Liver (tissue), 3 donors: ENCODE data around the gene MT1E.

Experiments
- CTCF ChIP-seq: fragments of 150-350 bp; IDR thresholded peaks from 2 replicates; pipeline ENCODE4 v1.5.1; 2017; ENCODE audit warnings: improper control_type of control experiment, low read depth, low read length; ENCODE audit not compliant: missing input control
- GABPA ChIP-seq, 2 donors: IDR thresholded peaks in 1 of 2; conservative IDR thresholded peaks in 1 of 2; 2 replicates each; pipeline ENCODE4 v1.6.1; 2016; ENCODE audit warnings: antibody characterized with exemption in 2 of 2, mild to moderate bottlenecking in 1 of 2, moderate library complexity in 1 of 2
- TAF1 ChIP-seq: conservative IDR thresholded peaks from 2 replicates; pipeline ENCODE4 v1.6.1; 2016; ENCODE audit warnings: antibody characterized with exemption, mild to moderate bottlenecking
- TF ChIP-seq, protein P1 (sequence below): IDR thresholded peaks from 2 replicates; pipeline ENCODE4 v1.6.1; 2016; ENCODE audit warnings: antibody characterized with exemption, mild to moderate bottlenecking
- donor health status: healthy.
- donor health status: healthy.

DNA sequence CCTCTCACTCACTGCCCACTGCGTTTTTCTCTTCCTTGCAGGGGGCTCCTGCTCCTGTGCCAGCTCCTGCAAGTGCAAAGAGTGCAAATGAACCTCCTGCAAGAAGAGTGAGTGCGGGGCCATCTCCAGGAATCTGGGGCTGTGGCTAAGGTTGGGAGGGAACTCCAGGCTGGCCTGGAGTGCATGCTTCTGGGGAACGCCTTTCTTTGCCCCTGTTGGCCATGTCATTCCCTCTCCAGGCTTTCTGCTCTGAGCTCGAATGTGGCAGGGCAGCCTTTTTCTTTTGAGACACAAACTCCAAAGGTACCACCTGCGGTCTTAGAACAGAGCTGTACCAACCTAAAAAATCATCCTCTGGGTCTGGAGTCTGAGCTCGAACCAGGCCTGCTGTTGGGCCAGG, 7.4 kb upstream of the MT1E start:
- no peak for TF ChIP-seq CTCF
- TF ChIP-seq TAF1 = no peak
- TF ChIP-seq, protein P1, sequence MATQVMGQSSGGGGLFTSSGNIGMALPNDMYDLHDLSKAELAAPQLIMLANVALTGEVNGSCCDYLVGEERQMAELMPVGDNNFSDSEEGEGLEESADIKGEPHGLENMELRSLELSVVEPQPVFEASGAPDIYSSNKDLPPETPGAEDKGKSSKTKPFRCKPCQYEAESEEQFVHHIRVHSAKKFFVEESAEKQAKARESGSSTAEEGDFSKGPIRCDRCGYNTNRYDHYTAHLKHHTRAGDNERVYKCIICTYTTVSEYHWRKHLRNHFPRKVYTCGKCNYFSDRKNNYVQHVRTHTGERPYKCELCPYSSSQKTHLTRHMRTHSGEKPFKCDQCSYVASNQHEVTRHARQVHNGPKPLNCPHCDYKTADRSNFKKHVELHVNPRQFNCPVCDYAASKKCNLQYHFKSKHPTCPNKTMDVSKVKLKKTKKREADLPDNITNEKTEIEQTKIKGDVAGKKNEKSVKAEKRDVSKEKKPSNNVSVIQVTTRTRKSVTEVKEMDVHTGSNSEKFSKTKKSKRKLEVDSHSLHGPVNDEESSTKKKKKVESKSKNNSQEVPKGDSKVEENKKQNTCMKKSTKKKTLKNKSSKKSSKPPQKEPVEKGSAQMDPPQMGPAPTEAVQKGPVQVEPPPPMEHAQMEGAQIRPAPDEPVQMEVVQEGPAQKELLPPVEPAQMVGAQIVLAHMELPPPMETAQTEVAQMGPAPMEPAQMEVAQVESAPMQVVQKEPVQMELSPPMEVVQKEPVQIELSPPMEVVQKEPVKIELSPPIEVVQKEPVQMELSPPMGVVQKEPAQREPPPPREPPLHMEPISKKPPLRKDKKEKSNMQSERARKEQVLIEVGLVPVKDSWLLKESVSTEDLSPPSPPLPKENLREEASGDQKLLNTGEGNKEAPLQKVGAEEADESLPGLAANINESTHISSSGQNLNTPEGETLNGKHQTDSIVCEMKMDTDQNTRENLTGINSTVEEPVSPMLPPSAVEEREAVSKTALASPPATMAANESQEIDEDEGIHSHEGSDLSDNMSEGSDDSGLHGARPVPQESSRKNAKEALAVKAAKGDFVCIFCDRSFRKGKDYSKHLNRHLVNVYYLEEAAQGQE = no peak
- no peak for TF ChIP-seq GABPA (IDR thresholded peaks at IDR 0.05 in 1 of 2, conservative IDR thresholded peaks at IDR 0.05 in 1 of 2)
